Effector memory CD4-positive, alpha-beta T cell (primary cell): Measurements from ENCODE around the gene WDPCP.
"Not testable (repeated sequence)": the region's sequence is repeated elsewhere in the genome, so short reads cannot be mapped to it uniquely, and the experiment has no call there.

Experiments used
- DNase-seq, 3 donors: peaks; one replicate each; pipeline ENCODE4 v3.0.0-alpha.2; 2020
- H3K27ac ChIP-seq: 2 replicates; pipeline ENCODE4 v1.7.0; 2013; ENCODE audit warnings: mild to moderate bottlenecking, low read length, moderate library complexity; ENCODE audit not compliant: insufficient read depth, poor library complexity, severe bottlenecking
- H3K27me3 ChIP-seq: replicated peaks from 2 replicates; pipeline ENCODE4 v1.7.0; 2013; ENCODE audit warnings: mild to moderate bottlenecking, low read length; ENCODE audit not compliant: insufficient read depth, control insufficient read depth, poor library complexity, severe bottlenecking
- H3K36me3 ChIP-seq: 2 replicates; pipeline ENCODE4 v1.7.0; 2013; ENCODE audit warnings: mild to moderate bottlenecking, low read length, moderate library complexity; ENCODE audit not compliant: control insufficient read depth, insufficient read depth
- H3K4me1 ChIP-seq: 2 replicates; pipeline ENCODE4 v1.7.0; 2013; ENCODE audit warnings: low read length, mild to moderate bottlenecking; ENCODE audit not compliant: control insufficient read depth, insufficient read depth, poor library complexity, severe bottlenecking
- H3K4me3 ChIP-seq: 2 replicates; pipeline ENCODE4 v1.7.0; 2013; ENCODE audit warnings: low read length, low read depth, mild to moderate bottlenecking; ENCODE audit not compliant: insufficient read depth, poor library complexity, severe bottlenecking
- H3K9me3 ChIP-seq: 2 replicates; pipeline ENCODE4 v1.7.0; 2013; ENCODE audit warnings: mild to moderate bottlenecking, low read length, moderate library complexity; ENCODE audit not compliant: control insufficient read depth

Gene WDPCP

GRCh38 chr2:63573726-63574345, 14.4 kb downstream of the WDPCP start:
- H3K27me3 ChIP-seq, H3K4me3 ChIP-seq, H3K36me3 ChIP-seq, DNase-seq, H3K4me1 ChIP-seq, H3K27ac ChIP-seq, H3K9me3 ChIP-seq: not testable (repeated sequence)

- not testable (repeated sequence) for H3K4me1 ChIP-seq, H3K36me3 ChIP-seq, DNase-seq, H3K27ac ChIP-seq, H3K27me3 ChIP-seq, H3K9me3 ChIP-seq, H3K4me3 ChIP-seq
Measured at GRCh38 chr2:63573026-63573425, 15.3 kb downstream of the WDPCP start.

GRCh38 chr2:63572001-63572400, 16.3 kb downstream of the WDPCP start:
- H3K9me3 ChIP-seq = no peaks in the 10 kb centered on the region
- DNase-seq = no peak
- no peak overlapping the region for H3K27ac ChIP-seq

GRCh38 chr2:63571291-63571690, 17.0 kb downstream of the WDPCP start:
- H3K4me3 ChIP-seq = no peak overlapping the region
- DNase-seq = no peak
- no peaks in the 10 kb centered on the region for H3K4me1 ChIP-seq

More at GRCh38 chr2:63572001-63572400, 16.3 kb downstream of the WDPCP start:
- Histone ChIP-seq H3K4me3 (no peak overlapping the region), H3K36me3 (no peaks in the 10 kb centered on the region), H3K4me1 (no peaks in the 10 kb centered on the region), H3K27me3 (no peaks in the 10 kb centered on the region)

GRCh38 chr2:63569740-63570139, 18.5 kb downstream of the WDPCP start:
- H3K27me3 ChIP-seq = no peaks in the 10 kb centered on the region
- no peak overlapping the region for H3K27ac ChIP-seq
- no peak for DNase-seq

More at GRCh38 chr2:63571291-63571690, 17.0 kb downstream of the WDPCP start:
- Histone ChIP-seq H3K9me3 (no peaks in the 10 kb centered on the region), H3K27me3 (no peaks in the 10 kb centered on the region), H3K27ac (no peak overlapping the region), H3K36me3 (no peaks in the 10 kb centered on the region)

GRCh38 chr2:63562751-63563150, 25.5 kb downstream of the WDPCP start:
- Histone ChIP-seq H3K36me3 (no peaks in the 10 kb centered on the region), H3K4me3 (no peak overlapping the region), H3K4me1 (no peaks in the 10 kb centered on the region), H3K27me3 (no peaks in the 10 kb centered on the region), H3K9me3 (no peaks in the 10 kb centered on the region), H3K27ac (no peak overlapping the region)
- no peak for DNase-seq

More at GRCh38 chr2:63569740-63570139, 18.5 kb downstream of the WDPCP start:
- Histone ChIP-seq H3K9me3 (no peaks in the 10 kb centered on the region), H3K4me3 (no peak overlapping the region), H3K36me3 (no peaks in the 10 kb centered on the region), H3K4me1 (no peaks in the 10 kb centered on the region)

- not testable (repeated sequence) for H3K4me1 ChIP-seq, H3K27me3 ChIP-seq, DNase-seq
Measured at GRCh38 chr2:63558922-63559321, 29.4 kb downstream of the WDPCP start.

GRCh38 chr2:63557819-63558218, 30.5 kb downstream of the WDPCP start:
- not testable (repeated sequence) for H3K4me1 ChIP-seq, DNase-seq, H3K9me3 ChIP-seq, H3K36me3 ChIP-seq, H3K4me3 ChIP-seq, H3K27me3 ChIP-seq, H3K27ac ChIP-seq

More at GRCh38 chr2:63558922-63559321, 29.4 kb downstream of the WDPCP start:
- not testable (repeated sequence) for H3K27ac ChIP-seq, H3K9me3 ChIP-seq, H3K4me3 ChIP-seq, H3K36me3 ChIP-seq

GRCh38 chr2:63555931-63556330, 32.3 kb downstream of the WDPCP start:
- no peak for DNase-seq
- no peaks in the 10 kb centered on the region for H3K36me3 ChIP-seq
- no peaks in the 10 kb centered on the region for H3K27me3 ChIP-seq
- no peaks in the 10 kb centered on the region for H3K4me1 ChIP-seq
- H3K9me3 ChIP-seq = no peaks in the 10 kb centered on the region
- no peak overlapping the region for H3K27ac ChIP-seq
- H3K4me3 ChIP-seq = no peak overlapping the region

GRCh38 chr2:63555299-63555698, 33.0 kb downstream of the WDPCP start:
- Histone ChIP-seq H3K4me1 (no peaks in the 10 kb centered on the region), H3K27me3 (no peaks in the 10 kb centered on the region), H3K36me3 (no peaks in the 10 kb centered on the region), H3K9me3 (no peaks in the 10 kb centered on the region), H3K27ac (no peak overlapping the region), H3K4me3 (no peak overlapping the region)
- no peak for DNase-seq
